Activated T-helper 1 cell treated with Interleukin-2 at 50 U/mL for 16 hours (primary cell): ENCODE measurements around the gene FAM240A.

ENCODE experiments used
- DNase-seq: peaks from one replicate; pipeline ENCODE4 v3.0.0-alpha.2; 2020; ENCODE audit warnings: low read depth

The FAM240A gene

DNA sequence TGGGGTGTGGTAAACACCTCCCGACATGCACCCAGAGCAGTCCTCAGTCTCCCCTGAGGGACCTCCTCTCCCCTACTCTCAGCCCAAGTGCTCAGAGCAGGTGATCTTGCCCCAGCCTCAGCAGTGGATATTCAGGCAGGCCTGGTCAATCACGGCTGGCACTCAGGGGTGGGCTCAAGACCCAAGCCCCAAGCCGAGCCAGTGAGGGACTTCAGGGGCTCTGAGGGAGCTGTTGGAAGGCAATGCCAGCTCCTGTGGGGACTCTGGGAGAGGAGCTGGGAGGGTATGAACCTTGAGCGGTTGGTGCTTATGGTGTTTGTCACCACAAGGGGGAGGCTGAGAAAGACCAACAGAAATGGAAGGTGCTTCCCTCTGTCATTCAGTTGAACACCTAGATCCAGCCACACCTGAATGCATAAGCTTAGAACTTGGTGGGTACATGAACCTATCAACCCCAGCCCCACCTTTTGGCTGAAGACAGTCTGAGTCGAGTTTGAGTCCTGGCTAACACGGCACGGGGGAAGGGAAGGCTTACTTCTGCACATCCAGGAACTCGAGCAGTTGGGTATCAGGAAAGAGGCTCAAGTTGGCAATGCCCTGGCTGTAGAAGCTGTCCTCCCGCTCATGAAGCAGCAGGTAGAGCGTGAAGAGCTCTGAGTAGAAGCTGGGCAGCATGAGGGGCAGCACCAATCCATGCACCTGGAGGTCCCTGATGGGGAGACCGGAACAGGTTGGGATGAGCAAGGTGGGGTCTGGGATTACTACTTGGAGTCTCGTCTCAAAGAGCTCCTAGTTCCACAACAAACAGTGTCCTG lies 61.9 kb downstream of the FAM240A start:
- DNase-seq: no peak

DNA sequence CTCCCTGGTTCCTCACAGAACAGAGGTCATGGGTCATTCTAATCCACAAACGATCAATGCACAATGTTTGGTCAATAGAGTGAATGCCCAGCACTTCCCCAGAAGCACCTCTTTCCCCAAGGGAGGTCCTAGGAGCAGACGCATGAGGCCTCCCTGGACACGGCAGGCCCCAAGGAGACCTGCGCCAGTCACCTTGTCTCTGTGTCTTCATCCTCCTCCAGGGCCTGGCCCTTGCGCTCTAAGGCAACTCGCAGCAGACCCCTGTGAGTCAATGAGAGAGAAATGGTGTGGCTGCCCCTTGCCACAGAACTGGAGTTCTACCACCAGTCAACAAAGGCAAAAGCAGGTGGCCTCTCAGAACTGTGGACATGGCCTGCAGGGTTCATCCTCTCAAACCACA lies 63.1 kb downstream of the FAM240A start:
- no peak for DNase-seq
